ENCODE measurements around the gene RNF123.

Gene RNF123

DNA sequence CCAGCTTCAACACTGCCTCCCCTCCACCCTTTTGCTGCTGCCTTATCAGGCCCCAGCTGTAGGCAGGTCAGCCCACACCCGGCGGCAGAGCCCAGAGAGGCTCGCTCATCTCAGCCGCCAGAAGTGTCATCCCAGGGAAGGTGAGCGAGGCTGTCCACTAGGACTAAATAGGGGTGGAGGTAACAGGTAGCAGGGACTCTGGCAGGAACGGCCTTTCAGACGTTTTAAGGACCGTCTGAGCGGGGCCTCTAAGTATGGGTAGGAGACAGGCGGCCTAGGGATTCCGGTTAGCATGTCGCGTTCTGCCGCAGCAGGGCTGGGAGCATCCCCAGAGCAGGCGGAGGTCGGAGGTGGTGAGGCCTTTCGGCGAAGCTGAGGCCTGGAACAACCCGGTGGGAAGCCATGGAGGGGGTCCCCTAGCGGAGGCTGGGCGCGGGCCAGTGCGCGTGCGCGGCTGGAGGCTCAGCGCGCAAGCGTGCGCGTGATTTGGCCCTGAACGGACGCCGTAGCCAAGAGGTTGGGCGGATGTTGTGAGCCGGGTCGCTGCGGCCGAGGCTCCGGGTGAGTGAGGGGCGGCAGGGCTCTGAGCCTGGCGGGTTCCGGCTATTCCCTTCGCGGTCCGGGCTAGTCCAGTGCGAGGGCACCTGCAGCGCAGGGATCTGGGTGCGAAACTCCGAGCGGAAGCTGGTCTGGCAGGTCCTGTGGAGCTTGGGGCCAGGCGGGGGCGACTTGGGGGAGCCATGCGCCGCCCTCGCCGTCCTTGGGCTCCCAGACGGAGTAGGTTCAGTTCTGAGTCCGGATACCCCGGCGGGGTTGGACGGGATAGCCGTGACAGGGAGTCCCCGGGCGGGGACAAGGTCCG lies at the start of gene RNF123, which contains the start of gene MST1:
Gene RNF123, plus strand, starts transcription at position 512 of the 862 bp plus-strand sequence. CDS start 1,609 bp downstream, outside the sequence.
Gene MST1, minus strand, starts transcription at position 429 of the 862 bp plus-strand sequence. CDS start 783 bp downstream, outside the sequence.
- DNase-seq = peak; percentile 90 to 94

- no peak for DNase-seq
These were observed 48.1 kb upstream of the RNF123 start for GRCh38 chr3:49641292-49641691.

- no peak for DNase-seq
These were observed 47.2 kb upstream of the RNF123 start for GRCh38 chr3:49641921-49642707.

DNA sequence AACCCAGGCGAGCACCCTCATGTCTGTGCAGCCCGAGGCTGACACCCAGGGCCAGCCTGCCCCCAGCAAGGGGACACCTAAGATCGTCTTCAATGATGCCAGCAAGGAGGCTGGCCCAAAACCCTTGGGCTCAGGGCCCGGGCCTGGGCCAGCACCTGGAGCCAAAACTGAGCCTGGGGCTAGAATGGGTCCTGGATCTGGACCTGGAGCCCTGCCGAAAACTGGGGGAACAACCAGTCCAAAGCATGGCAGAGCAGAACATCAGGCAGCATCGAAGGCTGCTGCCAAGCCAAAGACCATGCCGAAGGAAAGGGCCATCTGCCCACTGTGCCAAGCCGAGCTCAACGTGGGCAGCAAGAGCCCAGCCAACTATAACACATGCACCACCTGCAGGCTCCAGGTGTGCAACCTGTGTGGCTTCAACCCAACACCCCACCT lies 46.6 kb upstream of the RNF123 start:
- no peak for DNase-seq

- DNase-seq = no peak
These were observed 44.7 kb upstream of the RNF123 start for GRCh38 chr3:49644684-49645083.

DNA sequence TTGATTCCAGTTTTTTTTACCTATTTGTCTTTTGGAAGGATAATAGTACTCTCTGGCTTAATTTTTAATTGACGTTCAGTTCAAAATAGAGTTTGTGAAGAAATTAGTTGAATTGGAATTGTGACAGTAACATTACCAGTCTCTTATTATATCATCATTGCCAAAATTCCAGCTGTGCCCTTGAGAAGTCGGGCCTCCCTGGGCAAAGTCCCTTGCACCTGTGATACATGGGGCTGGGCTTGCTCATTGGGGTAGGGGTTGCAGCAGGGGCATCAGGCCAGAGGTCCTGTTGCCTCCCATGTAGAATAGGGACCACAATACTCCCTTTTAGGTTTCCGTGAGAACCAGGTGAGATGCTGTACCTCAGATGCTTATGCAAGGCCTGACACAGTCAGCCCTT lies 43.1 kb upstream of the RNF123 start:
- no peak for DNase-seq

GRCh38 chr3:49647741-49648140 lies 41.6 kb upstream of the RNF123 start:
- DNase-seq = no peak

DNA sequence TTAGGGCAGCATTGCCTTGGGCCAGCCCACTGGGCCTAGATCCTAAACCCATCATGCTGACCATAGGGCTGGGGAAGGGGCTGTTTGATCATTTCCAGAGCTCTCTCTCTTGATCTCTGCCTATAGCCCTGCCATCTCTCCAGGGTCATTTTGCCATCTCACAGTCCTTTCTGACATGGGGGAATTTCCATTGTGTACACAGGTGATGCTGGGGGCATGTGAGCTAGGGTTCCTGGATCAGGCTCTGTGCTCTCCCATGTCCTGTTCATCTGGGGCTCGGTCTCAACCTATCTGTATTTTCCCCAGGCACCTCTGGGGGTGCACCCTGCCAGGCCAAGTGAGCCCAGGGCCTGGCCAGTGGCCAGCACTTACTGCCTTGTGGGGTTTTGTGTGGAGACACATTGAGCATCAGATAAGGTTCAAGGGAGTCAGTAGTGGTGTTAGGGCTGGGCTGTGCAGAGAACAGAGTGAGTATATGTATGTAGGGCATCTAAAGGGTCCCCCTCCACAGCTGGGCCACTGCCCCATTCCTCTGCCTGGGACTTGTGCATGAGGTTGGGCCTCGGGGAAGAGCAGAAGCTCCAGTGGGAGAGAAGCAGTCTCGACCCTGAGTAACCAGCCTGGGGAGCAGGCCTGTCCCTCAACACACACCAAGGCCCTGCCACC lies 40.9 kb upstream of the RNF123 start:
- DNase-seq = no peak

DNA sequence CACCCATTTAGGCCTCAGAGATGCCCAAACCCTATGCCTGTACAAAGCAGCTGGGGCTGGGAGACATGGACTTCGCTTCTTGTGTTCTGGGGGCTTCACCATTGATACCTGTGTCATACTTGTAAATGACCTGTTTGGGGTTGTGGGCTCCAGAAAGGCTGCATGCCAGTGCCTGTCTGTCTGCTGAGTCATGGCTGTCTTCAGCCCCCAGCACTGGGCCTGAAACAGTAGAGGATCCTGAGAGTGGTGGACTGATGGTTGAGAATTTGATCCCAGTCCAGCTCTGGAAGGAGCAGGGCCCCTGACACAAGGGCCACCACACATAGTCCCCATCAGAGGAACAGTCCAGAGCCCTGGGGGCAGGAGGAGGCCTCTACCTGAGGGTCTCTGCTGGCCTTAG lies 39.8 kb upstream of the RNF123 start:
- no peak for DNase-seq

DNA sequence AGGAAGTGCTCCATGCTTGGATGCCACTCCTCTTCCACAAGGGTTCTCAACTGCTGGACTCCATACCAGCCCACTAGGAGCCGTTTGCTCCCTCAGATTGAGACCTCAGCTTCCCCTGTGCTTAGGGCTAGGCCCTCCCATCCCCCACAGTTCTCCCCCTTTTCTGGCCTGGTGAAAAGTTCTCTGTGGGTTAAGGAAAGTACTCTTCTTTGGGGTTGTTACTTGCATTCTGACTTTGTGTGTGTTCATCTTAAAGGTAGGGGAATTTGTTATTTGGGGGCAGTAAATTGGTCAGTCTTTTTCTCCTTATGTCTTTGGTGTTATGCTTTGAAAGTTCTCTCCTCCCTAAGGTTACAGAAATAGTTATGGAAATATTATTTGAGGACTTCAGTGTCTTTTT lies 39.2 kb upstream of the RNF123 start:
- DNase-seq = no peak

DNA sequence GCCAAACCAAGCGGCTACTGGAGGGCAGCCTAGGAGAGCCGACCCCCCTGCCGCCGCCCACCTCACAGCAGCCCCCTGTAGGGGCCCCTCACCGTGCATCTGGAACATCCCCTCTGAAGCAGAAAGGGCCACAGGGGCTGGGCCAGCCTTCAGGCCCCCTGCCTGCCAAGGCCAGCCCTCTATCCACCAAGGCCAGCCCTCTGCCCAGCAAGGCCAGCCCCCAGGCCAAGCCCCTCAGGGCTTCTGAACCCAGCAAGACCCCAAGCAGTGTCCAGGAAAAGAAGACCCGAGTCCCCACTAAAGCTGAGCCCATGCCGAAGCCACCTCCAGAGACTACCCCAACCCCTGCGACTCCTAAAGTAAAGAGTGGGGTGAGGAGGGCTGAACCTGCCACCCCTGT lies 38.7 kb upstream of the RNF123 start:
- no peak for DNase-seq

- no peak for DNase-seq
These were observed 37.0 kb upstream of the RNF123 start for GRCh38 chr3:49652218-49652902.

DNA sequence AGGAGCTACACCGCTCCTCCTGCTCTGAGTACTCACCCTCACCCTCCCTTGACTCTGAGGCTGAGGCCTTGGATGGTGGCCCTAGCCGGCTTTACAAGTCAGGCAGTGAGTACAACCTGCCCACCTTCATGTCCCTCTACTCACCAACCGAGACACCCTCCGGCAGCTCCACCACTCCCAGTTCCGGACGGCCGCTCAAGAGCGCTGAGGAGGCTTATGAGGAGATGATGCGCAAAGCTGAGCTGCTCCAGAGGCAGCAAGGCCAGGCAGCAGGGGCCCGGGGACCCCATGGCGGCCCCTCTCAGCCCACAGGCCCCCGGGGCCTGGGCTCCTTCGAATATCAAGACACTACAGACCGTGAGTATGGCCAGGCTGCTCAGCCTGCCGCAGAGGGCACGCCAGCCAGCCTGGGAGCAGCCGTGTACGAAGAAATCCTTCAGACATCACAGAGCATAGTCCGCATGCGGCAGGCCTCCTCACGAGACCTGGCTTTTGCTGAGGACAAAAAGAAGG lies 36.4 kb upstream of the RNF123 start:
- DNase-seq = no peak

GRCh38 chr3:49653621-49654020 lies 35.7 kb upstream of the RNF123 start:
- DNase-seq = no peak

GRCh38 chr3:49654176-49654825 lies 35.1 kb upstream of the RNF123 start:
- DNase-seq = no peak

GRCh38 chr3:49654955-49655556 lies 34.3 kb upstream of the RNF123 start:
- DNase-seq = no peak

GRCh38 chr3:49655731-49656285 lies 33.5 kb upstream of the RNF123 start:
- no peak for DNase-seq

GRCh38 chr3:49656541-49657112 lies 32.7 kb upstream of the RNF123 start:
- no peak for DNase-seq

DNA sequence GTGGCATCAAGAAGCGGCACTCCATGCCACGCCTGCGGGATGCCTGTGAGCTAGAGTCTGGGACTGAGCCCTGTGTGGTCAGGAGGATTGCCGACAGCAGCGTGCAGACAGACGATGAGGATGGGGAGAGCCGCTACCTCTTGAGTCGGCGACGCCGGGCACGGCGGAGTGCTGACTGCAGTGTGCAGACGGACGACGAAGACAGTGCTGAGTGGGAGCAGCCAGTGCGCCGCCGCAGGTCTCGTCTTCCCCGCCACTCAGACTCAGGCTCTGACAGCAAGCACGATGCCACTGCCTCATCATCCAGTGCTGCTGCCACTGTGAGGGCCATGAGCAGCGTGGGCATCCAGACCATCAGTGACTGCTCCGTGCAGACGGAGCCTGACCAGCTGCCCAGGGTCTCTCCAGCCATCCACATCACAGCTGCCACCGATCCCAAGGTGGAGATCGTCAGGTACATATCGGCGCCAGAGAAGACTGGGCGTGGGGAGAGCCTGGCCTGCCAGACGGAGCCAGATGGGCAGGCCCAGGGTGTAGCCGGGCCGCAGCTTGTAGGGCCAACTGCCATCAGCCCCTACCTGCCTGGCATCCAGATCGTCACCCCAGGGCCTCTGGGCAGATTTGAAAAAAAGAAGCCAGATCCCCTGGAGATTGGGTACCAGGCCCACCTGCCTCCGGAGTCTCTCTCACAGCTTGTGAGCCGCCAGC lies 32.0 kb upstream of the RNF123 start:
- DNase-seq = no peak

DNA sequence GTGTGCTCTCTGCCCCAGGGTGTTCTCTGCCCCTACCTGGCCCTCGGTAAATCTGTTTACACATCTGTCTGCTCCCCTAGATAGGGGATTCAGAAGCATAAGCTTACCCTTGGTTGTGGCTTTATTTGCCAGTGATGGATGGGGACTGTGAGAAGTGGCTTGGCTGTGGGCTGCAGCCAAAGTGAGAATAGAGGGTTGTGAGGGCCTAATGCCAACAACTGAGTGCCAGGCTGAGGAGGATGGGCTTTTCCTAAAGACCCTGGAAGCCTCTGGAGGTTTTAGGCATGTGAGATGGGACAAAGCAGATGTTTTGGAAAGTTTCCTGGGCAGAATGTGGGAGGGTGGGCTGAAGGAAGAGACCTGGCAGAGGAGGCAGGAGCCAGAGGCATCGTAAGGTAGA lies 30.6 kb upstream of the RNF123 start:
- DNase-seq = no peak
